HepG2 (cell line): ENCODE results near the gene ANKHD1. TPM values are rescaled to one million over a fixed set of nuclear protein-coding genes. Genes with fewer than 3 reads are reported as not detected.

Experiments used
- ZBTB37 ChIP-seq: sonication (generic); formaldehyde crosslinking; IDR thresholded peaks from 2 replicates; pipeline ENCODE4 v1.4.0; 2020; ENCODE audit warnings: mild to moderate bottlenecking, missing genetic modification reagents
- ZNF407 ChIP-seq: sonication (generic); formaldehyde crosslinking; IDR thresholded peaks from one replicate; pipeline ENCODE4 v1.5.1; 2020; ENCODE audit warnings: mild to moderate bottlenecking, missing genetic modification reagents; ENCODE audit errors: not compliant biosample characterization
- polyA plus RNA-seq, 8 experiments: library from polyadenylated mRNA; depleted of rRNA in 3 of 8; stranded (reverse) in 7 of 8; unstranded in 1 of 8; fragments of >200 nt; fragmentation: Illumina TruSeq in 4 of 8; extraction: Trizol in 4 of 8; gene quantifications; 2 replicates each; pipeline versions ENCODE4 v1.2.1 to v1.2.3, GENCODE V29; 2011 to 2016; ENCODE audit warnings: low read depth in 4 of 8, missing spikeins in 1 of 8, mixed read lengths in 1 of 8; ENCODE audit not compliant: insufficient read depth in 1 of 8
- total RNA-seq, 5 experiments: library from RNA; depleted of rRNA; stranded (reverse); fragments of >200 nt; fragmentation: Illumina TruSeq; extraction: Trizol; gene quantifications; 2 replicates each; pipeline ENCODE4 v1.2.3, GENCODE V29; 2016; ENCODE audit warnings: low read depth in 1 of 5
- TF ChIP-seq, protein P1 (sequence below): sonication (generic); formaldehyde crosslinking; IDR thresholded peaks from 2 replicates; pipeline ENCODE4 v1.5.0; 2020; ENCODE audit warnings: missing genetic modification reagents

Gene ANKHD1
- total and polyA plus RNA-seq, 2 of the 13 experiments (the other 11 are each of a cell fraction or from before 2014, with no cell fraction given): 69.9 to 82.0 TPM

GRCh38 chr5:140432212-140432611, 30.6 kb downstream of the ANKHD1 start (continued):
- TF ChIP-seq ZNF407 (CRISPR knock-in tag): no peak
- TF ChIP-seq, protein P1, sequence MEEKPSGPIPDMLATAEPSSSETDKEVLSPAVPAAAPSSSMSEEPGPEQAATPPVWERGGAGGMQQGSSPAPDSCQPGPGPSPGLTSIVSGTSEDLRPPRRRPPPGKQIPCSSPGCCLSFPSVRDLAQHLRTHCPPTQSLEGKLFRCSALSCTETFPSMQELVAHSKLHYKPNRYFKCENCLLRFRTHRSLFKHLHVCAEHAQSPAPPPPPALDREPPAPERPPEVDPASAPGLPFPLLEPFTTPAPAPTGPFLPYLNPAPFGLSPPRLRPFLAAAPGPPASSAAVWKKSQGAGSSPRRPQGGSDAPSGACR (CRISPR knock-in tag): no peak
- TF ChIP-seq ZBTB37 (CRISPR knock-in tag): no peak
